Right lobe of liver (tissue), 6 donors: ENCODE results near the gene EIF2S1. TPM values are rescaled to one million over a fixed set of nuclear protein-coding genes. Genes with fewer than 3 reads are reported as not detected.

Source experiments
- ATAC-seq, 4 donors: fragments of 200-7000 bp; cut with Tn5 transposase; one replicate each; pipeline ENCODE4 v1.9.1; 2020; ENCODE audit warnings: mild to moderate bottlenecking in 4 of 4, moderate library complexity in 4 of 4
- DNase-seq, 3 donors: peaks; one replicate each; pipeline ENCODE4 v3.0.0-alpha.2; 2020
- H3K27ac ChIP-seq, 3 donors: fragments of 200-600 bp; one replicate each; pipeline ENCODE4 v1.8.0; 2022
- H3K27me3 ChIP-seq, 2 donors: fragments of 200-600 bp; one replicate each; pipeline ENCODE4 v1.8.0; 2022
- H3K36me3 ChIP-seq, 4 donors: fragments of 200-600 bp; sonication (generic) in 1 of 4; one replicate each; pipeline versions ENCODE4 v1.5.1 to v1.8.0; 2017 to 2022; ENCODE audit warnings: control low read depth in 1 of 4
- H3K4me1 ChIP-seq, 4 donors: fragments of 200-600 bp; sonication (generic) in 1 of 4; one replicate each; pipeline versions ENCODE4 v1.5.1 to v1.8.0; 2017 to 2022; ENCODE audit warnings: control low read depth in 1 of 4
- H3K4me3 ChIP-seq, 3 donors: fragments of 200-600 bp; one replicate each; pipeline ENCODE4 v1.8.0; 2022
- H3K9me3 ChIP-seq, 4 donors: fragments of 200-600 bp; sonication (generic) in 1 of 4; one replicate each; pipeline versions ENCODE4 v1.5.1 to v1.8.0; 2017 to 2022; ENCODE audit warnings: control low read depth in 1 of 4
- POLR2A ChIP-seq: fragments of 450-650 bp; IDR thresholded peaks from one replicate; pipeline ENCODE4 v1.6.1; 2017; ENCODE audit warnings: antibody characterized with exemption, mild to moderate bottlenecking
- WGBS: methylation state at CpG from one replicate; pipeline ENCODE4 v1.1.6; 2018; ENCODE audit warnings: low coverage, low lambda C conversion rate; ENCODE audit not compliant: insufficient coverage; ENCODE audit errors: missing lambda C conversion rate; 5-methylcytosine and 5-hydroxymethylcytosine counted together
- intact Hi-C, 2 donors: fragments of 100-400 bp; cut with DNase I; formaldehyde crosslinking; loops; one replicate each; pipeline versions ENCODE4 v1.11.2 to v1.14.1; 2022
- small RNA-seq, 2 experiments: library from RNA; depleted of rRNA; stranded (forward); fragments of <200 nt; gene quantifications; one replicate each; pipeline ENCODE3, GENCODE V24; 2016
- total RNA-seq, 6 experiments: library from RNA; depleted of rRNA in 2 of 6; stranded (reverse); fragments of >200 nt in 2 of 6; fragmentation: NEBNext Ultra II Directional in 3 of 6; extraction: Animal tissue kit (Norgen Biotek cat#: 25700) in 3 of 6; gene quantifications; one replicate each; pipeline versions ENCODE4 v1.1.0 to v1.2.4, GENCODE V29; 2016 to 2023
- TF ChIP-seq, protein P1 (sequence below), 4 donors: fragments of 200-600 bp in 3 of 4; fragments of 450-650 bp in 1 of 4; IDR thresholded peaks; one replicate each; pipeline versions ENCODE4 v1.5.1 to v1.8.0; 2016 to 2022; ENCODE audit warnings: antibody characterized with exemption in 4 of 4, mild to moderate bottlenecking in 2 of 4
- donor health status: DM: no; HTN: yes; CAD: no.
- donor health status: DM: no; HTN: no; CAD: no.
- donor health status: DM: no; HTN: no; CAD: no.
- donor health status: DM: no; HTN: yes; CAD: no.
- donor health status: DM: no; HTN: yes; CAD: no.

Gene EIF2S1
- total RNA-seq, 6 experiments from 2014 or later, result 32.8 to 57.8 (median 50.4) TPM

DNA sequence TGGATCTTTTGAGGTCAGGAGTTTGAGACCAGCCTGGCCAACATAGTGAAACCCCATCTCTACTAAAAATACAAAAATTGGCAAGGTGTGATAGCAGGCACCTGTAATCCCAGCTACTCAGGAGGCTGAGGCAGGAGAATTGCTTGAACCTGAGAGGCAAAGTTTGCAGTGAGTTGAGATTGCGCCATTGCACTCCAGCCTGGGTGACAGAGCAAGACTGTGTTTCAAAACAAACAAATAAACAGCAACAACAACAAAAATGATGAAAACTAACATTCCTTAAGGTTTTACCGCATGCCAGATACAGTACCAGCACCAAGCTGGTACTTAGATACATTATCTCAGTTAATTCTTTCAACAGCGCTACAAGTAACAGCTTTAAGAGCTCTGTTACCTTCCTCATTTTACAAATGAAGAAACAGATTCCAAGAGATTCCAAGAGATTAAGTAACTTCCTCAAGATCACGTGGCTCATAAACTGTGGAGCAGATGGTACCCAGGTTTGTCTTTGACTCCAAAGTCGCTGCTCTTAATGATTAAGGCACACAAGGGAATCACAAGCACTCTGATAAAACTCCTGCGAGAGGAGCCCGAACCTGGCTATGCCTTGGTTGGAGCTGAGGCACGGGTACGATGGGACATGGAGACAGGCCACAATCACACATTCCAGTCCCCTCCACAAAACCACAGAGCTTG is 69.5 kb downstream of the EIF2S1 start:
- intact Hi-C loops, result loop anchor here (5.0 to 10.0 kb wide), 2 partner anchors 143 to 145 kb away; no protein-coding TSS in a partner anchor
- Histone ChIP-seq H3K9me3 (no peaks in the 10 kb centered on the region), H3K27me3 (no peaks in the 10 kb centered on the region), H3K36me3 (no peaks in the 10 kb centered on the region), H3K4me1 (no peaks in the 10 kb centered on the region), H3K27ac (no peak overlapping the region), H3K4me3 (no peak overlapping the region)
- DNase-seq (no peak), ATAC-seq (no peak)
- WGBS, result 73% methylated on average over 5 of the region's 9 CpGs
- TF ChIP-seq, protein P1, sequence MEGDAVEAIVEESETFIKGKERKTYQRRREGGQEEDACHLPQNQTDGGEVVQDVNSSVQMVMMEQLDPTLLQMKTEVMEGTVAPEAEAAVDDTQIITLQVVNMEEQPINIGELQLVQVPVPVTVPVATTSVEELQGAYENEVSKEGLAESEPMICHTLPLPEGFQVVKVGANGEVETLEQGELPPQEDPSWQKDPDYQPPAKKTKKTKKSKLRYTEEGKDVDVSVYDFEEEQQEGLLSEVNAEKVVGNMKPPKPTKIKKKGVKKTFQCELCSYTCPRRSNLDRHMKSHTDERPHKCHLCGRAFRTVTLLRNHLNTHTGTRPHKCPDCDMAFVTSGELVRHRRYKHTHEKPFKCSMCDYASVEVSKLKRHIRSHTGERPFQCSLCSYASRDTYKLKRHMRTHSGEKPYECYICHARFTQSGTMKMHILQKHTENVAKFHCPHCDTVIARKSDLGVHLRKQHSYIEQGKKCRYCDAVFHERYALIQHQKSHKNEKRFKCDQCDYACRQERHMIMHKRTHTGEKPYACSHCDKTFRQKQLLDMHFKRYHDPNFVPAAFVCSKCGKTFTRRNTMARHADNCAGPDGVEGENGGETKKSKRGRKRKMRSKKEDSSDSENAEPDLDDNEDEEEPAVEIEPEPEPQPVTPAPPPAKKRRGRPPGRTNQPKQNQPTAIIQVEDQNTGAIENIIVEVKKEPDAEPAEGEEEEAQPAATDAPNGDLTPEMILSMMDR (IDR thresholded peaks at IDR 0.05), result no peak
- TF ChIP-seq POLR2A, result no peak

DNA sequence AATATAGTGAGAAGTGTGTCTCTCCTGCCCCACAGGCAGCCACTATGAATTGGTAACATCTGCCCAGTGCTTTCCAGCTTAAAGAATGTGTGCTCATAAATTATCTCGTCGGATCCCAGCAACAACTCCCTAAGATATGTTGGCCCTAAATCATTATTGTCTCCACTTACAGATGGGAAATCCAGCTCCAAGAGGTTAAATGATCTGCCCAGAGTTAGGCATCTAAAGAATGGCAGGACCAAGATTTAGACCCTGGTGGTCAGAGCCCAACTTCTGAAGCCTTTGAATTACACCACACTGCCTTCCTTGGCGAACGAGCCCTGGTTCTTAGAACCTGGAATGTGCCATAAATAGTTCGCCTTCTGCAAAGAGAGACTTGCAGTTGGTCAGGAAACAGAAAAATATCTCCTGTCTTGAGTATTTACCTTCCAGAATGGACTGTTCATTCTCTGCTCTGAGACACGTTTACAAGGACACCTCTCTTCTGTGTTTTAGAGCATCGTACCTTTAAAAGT is 72.0 kb downstream of the EIF2S1 start:
- intact Hi-C loops, result no loop called here
- no peak overlapping the region for H3K4me3 ChIP-seq
- no peak overlapping the region for H3K27ac ChIP-seq
- H3K27me3 ChIP-seq, result no peaks in the 10 kb centered on the region
- ATAC-seq (no peak), DNase-seq (no peak)
- TF ChIP-seq, protein P1 (IDR thresholded peaks at IDR 0.05), result no peak
- no peak for TF ChIP-seq POLR2A
- no peaks in the 10 kb centered on the region for H3K9me3 ChIP-seq
- no peaks in the 10 kb centered on the region for H3K4me1 ChIP-seq
- WGBS, result 60% methylated on average over 7 of the region's 7 CpGs
- H3K36me3 ChIP-seq, result no peaks in the 10 kb centered on the region

- H3K4me1 ChIP-seq, result no peaks in the 10 kb centered on the region
- no peak overlapping the region for H3K27ac ChIP-seq
- WGBS, result 88% methylated on average over 5 of the region's 5 CpGs
- no peak for ATAC-seq
- TF ChIP-seq, protein P1 (IDR thresholded peaks at IDR 0.05), result no peak
- TF ChIP-seq POLR2A, result no peak
- H3K9me3 ChIP-seq, result no peaks in the 10 kb centered on the region
- intact Hi-C loops, result no loop called here
- no peaks in the 10 kb centered on the region for H3K27me3 ChIP-seq
- no peak for DNase-seq
- no peak overlapping the region for H3K4me3 ChIP-seq
- H3K36me3 ChIP-seq, result no peaks in the 10 kb centered on the region
Observed at GRCh38 chr14:67435603-67436002, 75.5 kb downstream of the EIF2S1 start.

Small RNA genes within 50 kb of the gene (small RNA-seq; reads per million reads assigned to genes)
- gene RF00019, result 0 reads per million in 2 experiments

Other genes with a start within 250 kb of the EIF2S1 start
- gene GARIN2, start 170.9 kb upstream of the EIF2S1 start, total RNA-seq, result under 1 TPM in 2 of 6 experiments, not detected in 4; 0.12 to 0.24 TPM
- gene PALS1, start 118.9 kb upstream of the EIF2S1 start, total RNA-seq, result 10 to 100 TPM in 5 of 6 experiments, 1 to 10 TPM in 1; 9.7 to 15.7 (median 14.7) TPM
- 10 to 100 TPM; 20.4 to 37.4 (median 27.9) TPM for gene ATP6V1D, start 524 bp upstream of the EIF2S1 start, total RNA-seq
- gene PLEK2, start 51.8 kb downstream of the EIF2S1 start, total RNA-seq, result 10 to 100 TPM in 4 of 6 experiments, 1 to 10 TPM in 2; 8.3 to 16.2 (median 12.1) TPM
- gene TMEM229B, start 128.4 kb downstream of the EIF2S1 start, total RNA-seq, result 1 to 10 TPM in 3 of 6 experiments, under 1 TPM in 3; 0.06 to 1.8 (median 1.2) TPM
- 1 to 10 TPM; 1.9 to 4.1 (median 3.0) TPM for gene PLEKHH1, start 173.0 kb downstream of the EIF2S1 start, total RNA-seq
- 10 to 100 TPM; 12.7 to 16.0 (median 13.8) TPM for gene PIGH, start 239.9 kb downstream of the EIF2S1 start, total RNA-seq